SK-N-SH treated with all-trans-retinoic acid at 6 μM for 48 hours (cell line): ENCODE measurements around the gene TBX1.

Experiments
- ARNTL ChIP-seq: fragments of 450-650 bp; formaldehyde crosslinking; IDR thresholded peaks from 2 replicates; pipeline ENCODE4 v1.5.0; 2020; ENCODE audit warnings: low read depth, mild to moderate bottlenecking, moderate library complexity, borderline replicate concordance
- BACH2 ChIP-seq: fragments of 250-450 bp; sonication (Bioruptor Pico); IDR thresholded peaks from 2 replicates; pipeline ENCODE4 v1.9.0; 2021; ENCODE audit warnings: mild to moderate bottlenecking, borderline replicate concordance
- CSDC2 ChIP-seq: fragments of 250-450 bp; sonication (Bioruptor Pico); IDR thresholded peaks from 2 replicates; pipeline ENCODE4 v1.5.0; 2020; ENCODE audit warnings: mild to moderate bottlenecking, moderate library complexity
- GLIS3 ChIP-seq: fragments of 250-450 bp; sonication (Bioruptor Pico); IDR thresholded peaks from 2 replicates; pipeline ENCODE4 v1.5.0; 2020; ENCODE audit warnings: mild to moderate bottlenecking, moderate library complexity
- PPARA ChIP-seq: fragments of 250-450 bp; sonication (Bioruptor Pico); IDR thresholded peaks from 2 replicates; pipeline ENCODE4 v1.5.0; 2020; ENCODE audit warnings: mild to moderate bottlenecking, borderline replicate concordance
- RARB ChIP-seq: fragments of 250-450 bp; sonication (Bioruptor Pico); IDR thresholded peaks from 2 replicates; pipeline ENCODE4 v1.8.0; 2021; ENCODE audit warnings: mild to moderate bottlenecking, moderate library complexity
- ZC3H10 ChIP-seq: fragments of 250-450 bp; sonication (Bioruptor Pico); IDR thresholded peaks from 2 replicates; pipeline ENCODE4 v1.5.1; 2021; ENCODE audit warnings: mild to moderate bottlenecking, moderate library complexity
- ZFP3 ChIP-seq: fragments of 250-450 bp; sonication (Bioruptor Pico); IDR thresholded peaks from 2 replicates; pipeline ENCODE4 v1.5.0; 2020; ENCODE audit warnings: mild to moderate bottlenecking, moderate library complexity
- ZFP30 ChIP-seq: fragments of 450-650 bp; formaldehyde crosslinking; IDR thresholded peaks from 2 replicates; pipeline ENCODE4 v1.5.0; 2022; ENCODE audit warnings: mild to moderate bottlenecking, moderate library complexity
- ZNF70 ChIP-seq: fragments of 450-650 bp; formaldehyde crosslinking; IDR thresholded peaks from 2 replicates; pipeline ENCODE4 v1.5.0; 2020; ENCODE audit warnings: mild to moderate bottlenecking, moderate library complexity
- TF ChIP-seq, protein P1 (sequence below): fragments of 250-450 bp; sonication (Bioruptor Pico); IDR thresholded peaks from 2 replicates; pipeline ENCODE4 v1.5.1; 2021; ENCODE audit warnings: mild to moderate bottlenecking, moderate library complexity
- TF ChIP-seq, protein P2 (sequence below): fragments of 250-450 bp; sonication (Bioruptor Pico); IDR thresholded peaks from 2 replicates; pipeline ENCODE4 v1.8.0; 2020; ENCODE audit warnings: mild to moderate bottlenecking, moderate library complexity, borderline replicate concordance
- TF ChIP-seq, protein P3 (sequence below): fragments of 250-450 bp; sonication (Bioruptor Pico); IDR thresholded peaks from 2 replicates; pipeline ENCODE4 v1.5.0; 2020; ENCODE audit warnings: mild to moderate bottlenecking, moderate library complexity

DNA sequence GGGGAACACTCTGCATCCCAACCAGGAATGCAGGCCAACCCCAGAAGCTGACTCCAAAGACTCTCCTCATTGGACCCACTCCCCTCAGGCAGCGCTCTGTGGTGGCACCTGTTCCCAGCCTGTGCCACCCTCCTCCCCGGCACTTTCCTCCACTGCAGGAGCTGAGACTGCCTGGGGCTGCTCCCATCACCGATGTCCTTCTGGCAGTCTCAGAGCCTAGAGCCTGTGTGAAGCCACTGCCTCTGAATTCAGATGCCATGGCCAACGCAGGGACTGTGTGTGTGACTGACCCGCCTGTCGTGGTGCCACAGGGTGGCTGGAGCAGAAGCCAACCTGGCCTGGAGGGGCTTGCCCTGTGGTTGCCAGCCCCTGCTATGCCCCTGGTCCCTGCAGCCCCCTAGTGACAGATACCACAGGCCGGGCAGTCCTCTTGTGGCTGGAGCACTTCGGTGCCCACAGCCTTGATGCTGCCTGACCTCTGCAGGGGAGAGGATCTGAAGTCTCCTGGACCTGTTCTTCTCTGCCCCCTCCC lies 43.2 kb downstream of the TBX1 start:
- TF ChIP-seq, protein P1, sequence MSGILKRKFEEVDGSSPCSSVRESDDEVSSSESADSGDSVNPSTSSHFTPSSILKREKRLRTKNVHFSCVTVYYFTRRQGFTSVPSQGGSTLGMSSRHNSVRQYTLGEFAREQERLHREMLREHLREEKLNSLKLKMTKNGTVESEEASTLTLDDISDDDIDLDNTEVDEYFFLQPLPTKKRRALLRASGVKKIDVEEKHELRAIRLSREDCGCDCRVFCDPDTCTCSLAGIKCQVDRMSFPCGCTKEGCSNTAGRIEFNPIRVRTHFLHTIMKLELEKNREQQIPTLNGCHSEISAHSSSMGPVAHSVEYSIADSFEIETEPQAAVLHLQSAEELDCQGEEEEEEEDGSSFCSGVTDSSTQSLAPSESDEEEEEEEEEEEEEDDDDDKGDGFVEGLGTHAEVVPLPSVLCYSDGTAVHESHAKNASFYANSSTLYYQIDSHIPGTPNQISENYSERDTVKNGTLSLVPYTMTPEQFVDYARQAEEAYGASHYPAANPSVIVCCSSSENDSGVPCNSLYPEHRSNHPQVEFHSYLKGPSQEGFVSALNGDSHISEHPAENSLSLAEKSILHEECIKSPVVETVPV (CRISPR knock-in tag): no peak
- TF ChIP-seq, protein P2, sequence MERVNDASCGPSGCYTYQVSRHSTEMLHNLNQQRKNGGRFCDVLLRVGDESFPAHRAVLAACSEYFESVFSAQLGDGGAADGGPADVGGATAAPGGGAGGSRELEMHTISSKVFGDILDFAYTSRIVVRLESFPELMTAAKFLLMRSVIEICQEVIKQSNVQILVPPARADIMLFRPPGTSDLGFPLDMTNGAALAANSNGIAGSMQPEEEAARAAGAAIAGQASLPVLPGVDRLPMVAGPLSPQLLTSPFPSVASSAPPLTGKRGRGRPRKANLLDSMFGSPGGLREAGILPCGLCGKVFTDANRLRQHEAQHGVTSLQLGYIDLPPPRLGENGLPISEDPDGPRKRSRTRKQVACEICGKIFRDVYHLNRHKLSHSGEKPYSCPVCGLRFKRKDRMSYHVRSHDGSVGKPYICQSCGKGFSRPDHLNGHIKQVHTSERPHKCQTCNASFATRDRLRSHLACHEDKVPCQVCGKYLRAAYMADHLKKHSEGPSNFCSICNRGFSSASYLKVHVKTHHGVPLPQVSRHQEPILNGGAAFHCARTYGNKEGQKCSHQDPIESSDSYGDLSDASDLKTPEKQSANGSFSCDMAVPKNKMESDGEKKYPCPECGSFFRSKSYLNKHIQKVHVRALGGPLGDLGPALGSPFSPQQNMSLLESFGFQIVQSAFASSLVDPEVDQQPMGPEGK (CRISPR knock-in tag): no peak
- TF ChIP-seq BACH2 (CRISPR knock-in tag) (no peak), ZFP30 (CRISPR knock-in tag) (no peak), CSDC2 (CRISPR knock-in tag) (no peak), RARB (CRISPR knock-in tag) (no peak), PPARA (no peak), ZNF70 (CRISPR knock-in tag) (no peak), ZFP3 (CRISPR knock-in tag) (no peak), ZC3H10 (CRISPR knock-in tag) (no peak), GLIS3 (no peak), ARNTL (CRISPR knock-in tag) (no peak)
- TF ChIP-seq, protein P3, sequence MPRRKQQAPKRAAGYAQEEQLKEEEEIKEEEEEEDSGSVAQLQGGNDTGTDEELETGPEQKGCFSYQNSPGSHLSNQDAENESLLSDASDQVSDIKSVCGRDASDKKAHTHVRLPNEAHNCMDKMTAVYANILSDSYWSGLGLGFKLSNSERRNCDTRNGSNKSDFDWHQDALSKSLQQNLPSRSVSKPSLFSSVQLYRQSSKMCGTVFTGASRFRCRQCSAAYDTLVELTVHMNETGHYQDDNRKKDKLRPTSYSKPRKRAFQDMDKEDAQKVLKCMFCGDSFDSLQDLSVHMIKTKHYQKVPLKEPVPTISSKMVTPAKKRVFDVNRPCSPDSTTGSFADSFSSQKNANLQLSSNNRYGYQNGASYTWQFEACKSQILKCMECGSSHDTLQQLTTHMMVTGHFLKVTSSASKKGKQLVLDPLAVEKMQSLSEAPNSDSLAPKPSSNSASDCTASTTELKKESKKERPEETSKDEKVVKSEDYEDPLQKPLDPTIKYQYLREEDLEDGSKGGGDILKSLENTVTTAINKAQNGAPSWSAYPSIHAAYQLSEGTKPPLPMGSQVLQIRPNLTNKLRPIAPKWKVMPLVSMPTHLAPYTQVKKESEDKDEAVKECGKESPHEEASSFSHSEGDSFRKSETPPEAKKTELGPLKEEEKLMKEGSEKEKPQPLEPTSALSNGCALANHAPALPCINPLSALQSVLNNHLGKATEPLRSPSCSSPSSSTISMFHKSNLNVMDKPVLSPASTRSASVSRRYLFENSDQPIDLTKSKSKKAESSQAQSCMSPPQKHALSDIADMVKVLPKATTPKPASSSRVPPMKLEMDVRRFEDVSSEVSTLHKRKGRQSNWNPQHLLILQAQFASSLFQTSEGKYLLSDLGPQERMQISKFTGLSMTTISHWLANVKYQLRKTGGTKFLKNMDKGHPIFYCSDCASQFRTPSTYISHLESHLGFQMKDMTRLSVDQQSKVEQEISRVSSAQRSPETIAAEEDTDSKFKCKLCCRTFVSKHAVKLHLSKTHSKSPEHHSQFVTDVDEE (CRISPR knock-in tag): no peak
